ENCODE measurements around the gene USP14. TPM values are rescaled to one million over a fixed set of nuclear protein-coding genes. Genes with fewer than 3 reads are reported as not detected.
A peak's percentile ranks its signal among the peaks of the same experiment; 100 is the strongest.

Gene USP14
- polyA plus RNA-seq, 3 donors, result 8.1 to 22.4 (median 17.5) TPM

DNA sequence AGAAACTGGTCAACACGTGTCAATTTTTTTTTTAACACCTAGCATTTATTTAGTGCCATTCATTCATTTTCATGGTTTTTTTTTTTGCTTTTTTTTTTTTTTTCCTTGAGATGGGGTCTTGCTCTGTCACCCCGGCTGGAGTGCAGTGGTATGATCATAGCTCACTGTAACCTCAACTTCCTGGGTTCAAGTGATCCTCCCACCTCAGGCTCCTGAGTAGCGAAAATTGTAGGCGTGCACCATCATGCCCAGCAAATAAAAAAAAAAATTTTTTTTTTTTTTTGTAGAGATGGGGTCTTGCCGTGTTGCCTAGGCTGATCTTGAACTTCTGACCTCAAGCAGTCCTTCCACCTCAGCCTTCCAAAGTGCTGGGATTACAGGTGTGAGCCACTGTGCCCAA lies 21.1 kb downstream of the USP14 start:
- H2AFZ ChIP-seq (ENCODE audit: insufficient read depth, low read depth, low read length, poor library complexity, severe bottlenecking), result no peak overlapping the region
- no peaks in the 10 kb centered on the region for H4K20me1 ChIP-seq (ENCODE audit: insufficient read depth, low read length)
- no peaks in the 10 kb centered on the region for H3K9me3 ChIP-seq (replicated peaks in 1 of 2; ENCODE audit: control insufficient read depth in 1 of 2, insufficient read depth in 1 of 2, low read length in 2 of 2)
- TF ChIP-seq, protein P1, sequence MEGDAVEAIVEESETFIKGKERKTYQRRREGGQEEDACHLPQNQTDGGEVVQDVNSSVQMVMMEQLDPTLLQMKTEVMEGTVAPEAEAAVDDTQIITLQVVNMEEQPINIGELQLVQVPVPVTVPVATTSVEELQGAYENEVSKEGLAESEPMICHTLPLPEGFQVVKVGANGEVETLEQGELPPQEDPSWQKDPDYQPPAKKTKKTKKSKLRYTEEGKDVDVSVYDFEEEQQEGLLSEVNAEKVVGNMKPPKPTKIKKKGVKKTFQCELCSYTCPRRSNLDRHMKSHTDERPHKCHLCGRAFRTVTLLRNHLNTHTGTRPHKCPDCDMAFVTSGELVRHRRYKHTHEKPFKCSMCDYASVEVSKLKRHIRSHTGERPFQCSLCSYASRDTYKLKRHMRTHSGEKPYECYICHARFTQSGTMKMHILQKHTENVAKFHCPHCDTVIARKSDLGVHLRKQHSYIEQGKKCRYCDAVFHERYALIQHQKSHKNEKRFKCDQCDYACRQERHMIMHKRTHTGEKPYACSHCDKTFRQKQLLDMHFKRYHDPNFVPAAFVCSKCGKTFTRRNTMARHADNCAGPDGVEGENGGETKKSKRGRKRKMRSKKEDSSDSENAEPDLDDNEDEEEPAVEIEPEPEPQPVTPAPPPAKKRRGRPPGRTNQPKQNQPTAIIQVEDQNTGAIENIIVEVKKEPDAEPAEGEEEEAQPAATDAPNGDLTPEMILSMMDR (IDR thresholded peaks at IDR 0.05), result no peak
- intact Hi-C loops (cut with micrococcal nuclease), result no loop called here
- no peaks in the 10 kb centered on the region for H3K27me3 ChIP-seq (ENCODE audit: control insufficient read depth in 2 of 2, insufficient read depth in 2 of 2, low read length in 2 of 2)
- no peak overlapping the region for H3K27ac ChIP-seq (ENCODE audit: low read depth in 1 of 2, low read length in 2 of 2)
- peaks cover 0 to 1% (median 0%) of the 10 kb centered on the region in 3 donors for H3K27me3 Mint-ChIP-seq (ENCODE audit: low read depth in 3 of 3)
- H3K4me2 ChIP-seq (replicated peaks; ENCODE audit: extremely low read depth, low read length, poor library complexity, severe bottlenecking), result no peak overlapping the region
- DNase-seq, result no peak
- no peaks in the 10 kb centered on the region for H3K4me1 ChIP-seq (ENCODE audit: control insufficient read depth in 1 of 2, insufficient read depth in 2 of 2, low read length in 2 of 2)
- no peak overlapping the region for H3K4me3 Mint-ChIP-seq
- no peak overlapping the region for H3K4me3 ChIP-seq (replicated peaks in 1 of 3; ENCODE audit: low read depth in 2 of 3, low read length in 3 of 3)
- H3K9me3 Mint-ChIP-seq, result no peaks in the 10 kb centered on the region
- 100% methylated on average over 1 of the region's 5 CpGs for WGBS (ENCODE audit: insufficient coverage)
- no peaks in the 10 kb centered on the region for H3K4me1 Mint-ChIP-seq
- H3K27ac Mint-ChIP-seq, result no peak overlapping the region
- H3K9ac ChIP-seq (ENCODE audit: insufficient read depth, low read length, poor library complexity, severe bottlenecking), result no peak overlapping the region
- peaks cover 41 to 58% of the 10 kb centered on the region in 2 donors for H3K36me3 Mint-ChIP-seq
- H3K36me3 ChIP-seq (replicated peaks in 1 of 2; ENCODE audit: control insufficient read depth in 1 of 2, insufficient read depth in 2 of 2, low read length in 2 of 2), result peaks cover 27 to 62% of the 10 kb centered on the region in 2 donors
- H3K79me2 ChIP-seq (ENCODE audit: insufficient read depth, low read length), result peaks cover 10% of the 10 kb centered on the region

DNA sequence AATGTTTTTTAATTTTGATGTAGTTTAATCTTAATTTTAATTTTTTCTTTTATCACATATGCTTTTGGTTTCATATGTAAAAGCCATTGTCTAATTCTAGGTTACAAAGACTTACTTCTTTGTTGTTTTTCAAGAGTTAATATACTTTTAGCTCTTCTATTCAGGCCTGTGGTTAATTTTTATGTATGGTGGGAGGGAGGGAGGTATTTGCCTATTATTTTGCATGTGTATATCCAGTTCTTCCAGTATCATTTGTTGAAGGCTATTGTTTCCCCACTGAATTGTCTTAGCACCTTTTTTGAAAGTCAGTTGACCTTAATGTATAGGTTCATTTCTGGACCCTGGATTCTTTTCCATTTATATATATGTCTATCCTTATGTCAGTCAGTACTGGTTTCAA lies 23.4 kb downstream of the USP14 start:
- H3K36me3 ChIP-seq (replicated peaks in 1 of 2; ENCODE audit: control insufficient read depth in 1 of 2, insufficient read depth in 2 of 2, low read length in 2 of 2), result peaks cover 34 to 78% of the 10 kb centered on the region in 2 donors
- DNase-seq, result no peak
- no peaks in the 10 kb centered on the region for H4K20me1 ChIP-seq (ENCODE audit: insufficient read depth, low read length)
- H3K9me3 ChIP-seq (replicated peaks in 1 of 2; ENCODE audit: control insufficient read depth in 1 of 2, insufficient read depth in 1 of 2, low read length in 2 of 2), result no peaks in the 10 kb centered on the region
- no peaks in the 10 kb centered on the region for H3K27me3 ChIP-seq (ENCODE audit: control insufficient read depth in 2 of 2, insufficient read depth in 2 of 2, low read length in 2 of 2)
- peak overlapping the region in 1 of 7 donors; percentile 69 for H3K27ac Mint-ChIP-seq
- H3K9ac ChIP-seq (ENCODE audit: insufficient read depth, low read length, poor library complexity, severe bottlenecking), result no peak overlapping the region
- H3K36me3 Mint-ChIP-seq, result peaks cover 50 to 70% of the 10 kb centered on the region in 2 donors
- H3K27ac ChIP-seq (ENCODE audit: low read depth in 1 of 2, low read length in 2 of 2), result no peak overlapping the region
- H3K4me1 Mint-ChIP-seq, result no peaks in the 10 kb centered on the region
- H3K9me3 Mint-ChIP-seq, result no peaks in the 10 kb centered on the region
- no peak overlapping the region for H3K4me2 ChIP-seq (replicated peaks; ENCODE audit: extremely low read depth, low read length, poor library complexity, severe bottlenecking)
- intact Hi-C loops (cut with micrococcal nuclease), result no loop called here
- no peak overlapping the region for H3K4me3 ChIP-seq (replicated peaks in 1 of 3; ENCODE audit: low read depth in 2 of 3, low read length in 3 of 3)
- TF ChIP-seq, protein P1 (IDR thresholded peaks at IDR 0.05), result no peak
- peaks cover 10% of the 10 kb centered on the region for H3K79me2 ChIP-seq (ENCODE audit: insufficient read depth, low read length)
- H3K4me3 Mint-ChIP-seq, result no peak overlapping the region
- no peaks in the 10 kb centered on the region for H3K4me1 ChIP-seq (ENCODE audit: control insufficient read depth in 1 of 2, insufficient read depth in 2 of 2, low read length in 2 of 2)
- H2AFZ ChIP-seq (ENCODE audit: insufficient read depth, low read depth, low read length, poor library complexity, severe bottlenecking), result no peak overlapping the region
- H3K27me3 Mint-ChIP-seq (ENCODE audit: low read depth in 3 of 3), result peaks cover 0 to 1% (median 0%) of the 10 kb centered on the region in 3 donors
